ENCODE results near the gene SMC1B. TPM values are rescaled to one million over a fixed set of nuclear protein-coding genes. Genes with fewer than 3 reads are reported as not detected.

SMC1B gene
- total RNA-seq, 1 donor from 2014 or later: 0.83 TPM

DNA sequence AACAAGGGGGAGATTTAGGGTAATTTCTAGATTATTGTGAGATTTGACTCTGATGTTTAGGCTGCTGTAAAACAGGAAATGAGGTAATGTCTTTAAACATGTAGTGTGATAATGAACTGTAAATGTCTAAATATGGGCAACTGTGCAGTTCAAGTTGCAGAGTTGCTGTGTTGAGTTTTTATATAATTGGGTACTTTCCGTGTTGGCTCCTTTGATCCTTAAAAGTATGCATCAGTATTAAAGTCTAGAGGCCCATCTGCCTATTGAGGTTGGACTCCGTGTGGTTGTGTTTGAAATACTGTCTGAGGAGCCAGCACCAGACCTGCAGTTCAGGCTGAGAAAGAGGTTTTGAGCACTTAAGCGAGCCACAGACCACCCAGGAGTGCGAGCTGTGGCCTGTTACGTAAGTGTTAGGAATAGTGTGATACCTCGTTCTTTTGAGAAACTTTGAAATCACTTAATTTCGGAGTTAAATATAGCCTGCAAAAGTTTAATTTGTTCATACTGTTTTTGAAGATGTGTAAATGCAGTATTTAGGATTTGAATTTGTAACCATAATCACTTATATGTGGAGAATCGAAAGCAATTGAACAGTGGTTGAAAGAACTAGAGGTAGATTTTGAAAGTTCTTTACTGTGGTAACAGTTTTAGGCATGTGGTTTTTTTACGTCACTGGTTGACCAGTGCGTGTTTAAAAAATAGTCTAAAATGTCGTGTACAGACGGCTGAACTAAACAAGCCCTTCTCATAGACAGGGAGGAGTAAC is 94.7 kb downstream of the SMC1B start:
- peaks cover 19% of the 10 kb centered on the region for H3K36me3 Mint-ChIP-seq (ENCODE audit: low read depth)
- H3K27me3 Mint-ChIP-seq (ENCODE audit: insufficient read depth): no peaks in the 10 kb centered on the region
- peak overlapping the region; percentile 79 for H3K4me3 Mint-ChIP-seq
- peak overlapping the region; percentile 97 for H3K27ac Mint-ChIP-seq
- intact Hi-C loops (cut with micrococcal nuclease): loop anchor here (1.0 to 5.0 kb wide), 7 partner anchors 9 to 1356 kb away; partner anchors contain the start of genes FAM118A, RIBC2 and SMC1B
- peaks cover 74% of the 10 kb centered on the region for H3K4me1 Mint-ChIP-seq (ENCODE audit: low read depth)
- H3K9me3 Mint-ChIP-seq: no peaks in the 10 kb centered on the region
- DNase-seq (ENCODE audit: low spot score): peak; percentile 48

DNA sequence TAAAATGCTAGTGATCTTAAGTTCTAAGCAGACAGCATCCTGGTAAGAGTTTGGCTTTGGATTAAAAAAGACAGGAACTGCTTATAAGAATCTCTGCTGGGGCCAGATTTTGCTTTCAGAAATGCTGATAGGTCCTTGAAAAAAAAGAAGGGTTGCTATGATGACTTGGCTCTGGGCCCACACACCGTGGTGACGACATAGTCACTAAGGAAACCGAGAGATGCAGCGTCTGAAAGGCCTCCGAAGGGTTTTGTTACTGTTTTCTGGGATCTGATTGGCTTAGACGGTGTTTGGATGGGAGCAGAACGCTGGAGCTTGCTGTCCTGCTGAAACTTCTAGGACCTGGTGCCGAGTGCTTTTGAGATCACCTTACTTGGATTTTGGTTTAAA is 95.2 kb downstream of the SMC1B start:
- Mint-ChIP-seq H3K4me3 (peak overlapping the region; percentile 79), H3K4me1 (ENCODE audit: low read depth) (peaks cover 69% of the 10 kb centered on the region), H3K27me3 (ENCODE audit: insufficient read depth) (no peaks in the 10 kb centered on the region), H3K36me3 (ENCODE audit: low read depth) (peaks cover 13% of the 10 kb centered on the region), H3K9me3 (no peaks in the 10 kb centered on the region), H3K27ac (peak overlapping the region; percentile 97)
- DNase-seq (ENCODE audit: low spot score): peak; percentile 83
- intact Hi-C loops (cut with micrococcal nuclease): loop anchor here (1.0 to 5.0 kb wide), 7 partner anchors 9 to 1357 kb away; partner anchors contain the start of genes FAM118A, RIBC2 and SMC1B

DNA sequence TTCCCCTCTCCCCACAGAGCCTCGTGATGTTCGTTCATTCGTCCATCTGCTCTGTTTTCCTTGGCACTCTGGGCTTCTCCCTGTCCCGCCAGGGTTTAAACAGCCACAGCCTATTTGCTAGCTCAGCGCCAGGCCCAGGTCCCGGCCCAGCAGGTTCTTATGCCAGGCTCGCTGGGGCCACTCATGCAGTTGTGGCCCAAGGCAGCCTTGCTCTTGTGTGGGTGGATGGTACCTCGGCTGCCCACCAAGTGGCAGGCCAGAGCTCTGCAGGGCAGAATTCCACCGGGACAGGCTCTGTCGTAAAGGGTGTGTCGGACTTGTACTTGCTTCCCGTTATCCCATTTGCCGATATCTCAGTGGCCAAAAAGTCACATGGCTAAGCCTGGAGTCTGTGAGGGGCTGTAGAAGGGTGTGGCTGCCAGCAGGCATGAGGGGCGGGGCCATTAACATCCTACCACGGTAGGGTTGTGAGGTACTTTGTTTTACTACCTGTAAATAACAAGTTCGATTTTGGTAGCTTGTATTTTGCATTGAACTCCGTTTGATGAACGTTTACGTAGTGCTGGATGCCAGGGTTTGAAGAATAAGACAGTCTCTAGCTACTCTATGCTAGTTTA is 95.7 kb downstream of the SMC1B start:
- no peak for DNase-seq (ENCODE audit: low spot score)
- H3K4me1 Mint-ChIP-seq (ENCODE audit: low read depth): peaks cover 72% of the 10 kb centered on the region
- peak overlapping the region; percentile 79 for H3K4me3 Mint-ChIP-seq
- H3K36me3 Mint-ChIP-seq (ENCODE audit: low read depth): peaks cover 15% of the 10 kb centered on the region
- intact Hi-C loops (cut with micrococcal nuclease): loop anchor here (1.0 to 5.0 kb wide), 7 partner anchors 8 to 1357 kb away; partner anchors contain the start of genes FAM118A, RIBC2 and SMC1B
- no peaks in the 10 kb centered on the region for H3K9me3 Mint-ChIP-seq
- peak overlapping the region; percentile 97 for H3K27ac Mint-ChIP-seq
- no peaks in the 10 kb centered on the region for H3K27me3 Mint-ChIP-seq (ENCODE audit: insufficient read depth)

DNA sequence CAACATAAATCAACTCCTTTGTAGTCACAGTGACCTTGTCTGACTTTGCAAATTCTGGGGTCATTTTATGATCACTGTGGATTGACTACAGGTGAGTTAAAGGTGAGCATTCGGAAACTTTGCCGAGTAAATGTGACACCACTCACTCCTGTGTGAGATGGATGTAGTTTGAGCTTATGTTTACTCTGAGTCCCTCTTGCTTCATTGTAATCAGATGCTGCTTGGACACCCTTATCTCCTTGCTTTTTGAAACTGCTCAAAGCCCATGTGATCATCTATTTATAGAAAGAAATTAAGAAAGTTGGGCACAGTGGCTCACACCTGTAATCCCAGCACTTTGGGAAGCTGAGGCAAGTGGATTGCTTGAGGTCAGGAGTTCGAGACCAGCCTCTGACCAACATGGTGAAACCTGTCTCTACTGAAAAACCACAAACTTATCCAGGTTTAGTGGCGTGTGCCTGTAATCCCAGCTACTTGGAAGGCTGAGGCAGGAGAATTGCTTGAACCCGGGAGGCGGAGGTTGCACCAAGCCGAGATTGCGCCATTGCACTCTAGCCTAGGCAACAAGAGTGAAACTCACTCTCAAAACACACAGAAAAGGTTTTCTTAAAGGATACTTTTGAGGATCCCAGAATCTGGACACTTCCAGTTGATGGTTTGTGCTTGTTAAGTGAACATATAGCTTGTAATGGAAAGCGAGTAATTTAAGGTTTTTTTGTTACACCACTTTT is 96.4 kb downstream of the SMC1B start:
- no peak for DNase-seq (ENCODE audit: low spot score)
- no peaks in the 10 kb centered on the region for H3K9me3 Mint-ChIP-seq
- H3K4me3 Mint-ChIP-seq: no peak overlapping the region
- peaks cover 72% of the 10 kb centered on the region for H3K4me1 Mint-ChIP-seq (ENCODE audit: low read depth)
- H3K27ac Mint-ChIP-seq: peak overlapping the region; percentile 97
- H3K36me3 Mint-ChIP-seq (ENCODE audit: low read depth): peaks cover 10% of the 10 kb centered on the region
- intact Hi-C loops (cut with micrococcal nuclease): loop anchor here (5.0 kb wide), 1 partner anchor 720 kb away; no protein-coding TSS in a partner anchor
- H3K27me3 Mint-ChIP-seq (ENCODE audit: insufficient read depth): no peaks in the 10 kb centered on the region

DNA sequence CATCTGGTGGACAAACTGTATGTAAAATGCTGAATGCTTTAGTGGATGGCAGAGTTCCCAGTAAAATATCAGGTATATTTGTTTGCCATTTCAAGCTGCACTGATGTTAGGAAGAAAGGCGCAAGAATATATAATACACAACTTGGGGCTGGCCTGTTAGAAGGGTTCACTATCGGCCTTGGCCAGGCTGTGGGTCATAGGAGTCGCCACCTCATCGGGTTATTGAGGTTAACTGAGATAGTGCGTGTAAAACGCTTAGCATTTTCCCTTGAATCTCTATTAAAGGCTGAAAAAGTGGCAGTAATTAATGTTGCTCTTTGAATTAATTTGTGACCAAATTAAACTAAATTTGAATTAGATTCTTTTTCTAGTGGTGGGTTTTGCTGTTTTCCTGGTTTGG is 98.6 kb downstream of the SMC1B start:
- Mint-ChIP-seq H3K36me3 (ENCODE audit: low read depth) (peaks cover 17% of the 10 kb centered on the region), H3K27me3 (ENCODE audit: insufficient read depth) (no peaks in the 10 kb centered on the region), H3K4me1 (ENCODE audit: low read depth) (peaks cover 71% of the 10 kb centered on the region), H3K9me3 (no peaks in the 10 kb centered on the region), H3K27ac (no peak overlapping the region), H3K4me3 (no peak overlapping the region)
- no peak for DNase-seq (ENCODE audit: low spot score)
- intact Hi-C loops (cut with micrococcal nuclease): loop anchor here (5.0 kb wide), 1 partner anchor 723 kb away; no protein-coding TSS in a partner anchor

DNA sequence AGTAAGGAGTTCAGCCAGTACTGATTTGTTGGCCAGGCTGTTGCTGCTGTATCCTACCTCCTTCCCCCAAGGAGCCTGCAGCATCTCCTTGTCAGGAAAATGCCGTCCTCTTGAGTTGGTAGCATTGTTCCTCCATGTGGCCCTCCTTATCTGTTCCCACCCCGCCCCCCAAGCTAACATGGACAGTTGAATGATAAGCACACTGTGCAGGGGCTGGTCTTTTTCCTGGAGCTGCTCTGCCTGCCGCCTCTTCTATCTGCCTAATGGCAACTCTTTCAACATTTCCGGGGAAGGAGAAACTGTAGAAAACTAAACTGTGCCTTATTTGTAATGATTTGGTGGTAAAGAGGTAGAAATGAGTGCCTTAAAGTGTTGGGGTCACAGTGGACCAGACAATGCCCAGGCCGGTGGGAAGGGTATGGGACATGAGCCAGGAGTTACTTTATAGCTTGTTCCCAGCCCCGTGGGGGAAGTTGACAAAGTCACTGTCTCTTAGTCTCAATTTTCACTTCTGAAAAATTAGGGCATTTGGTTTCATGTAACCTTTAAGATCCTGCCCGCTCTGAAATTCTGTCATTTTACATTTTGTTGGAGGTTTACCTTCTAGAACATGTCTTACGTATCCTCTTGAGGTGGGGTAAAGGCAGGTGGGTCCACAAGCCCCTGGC is 99.2 kb downstream of the SMC1B start:
- Mint-ChIP-seq H3K4me3 (no peak overlapping the region), H3K27me3 (ENCODE audit: insufficient read depth) (no peaks in the 10 kb centered on the region), H3K36me3 (ENCODE audit: low read depth) (peaks cover 17% of the 10 kb centered on the region), H3K27ac (no peak overlapping the region), H3K4me1 (ENCODE audit: low read depth) (peaks cover 68% of the 10 kb centered on the region), H3K9me3 (no peaks in the 10 kb centered on the region)
- intact Hi-C loops (cut with micrococcal nuclease): no loop called here
- DNase-seq (ENCODE audit: low spot score): no peak

DNA sequence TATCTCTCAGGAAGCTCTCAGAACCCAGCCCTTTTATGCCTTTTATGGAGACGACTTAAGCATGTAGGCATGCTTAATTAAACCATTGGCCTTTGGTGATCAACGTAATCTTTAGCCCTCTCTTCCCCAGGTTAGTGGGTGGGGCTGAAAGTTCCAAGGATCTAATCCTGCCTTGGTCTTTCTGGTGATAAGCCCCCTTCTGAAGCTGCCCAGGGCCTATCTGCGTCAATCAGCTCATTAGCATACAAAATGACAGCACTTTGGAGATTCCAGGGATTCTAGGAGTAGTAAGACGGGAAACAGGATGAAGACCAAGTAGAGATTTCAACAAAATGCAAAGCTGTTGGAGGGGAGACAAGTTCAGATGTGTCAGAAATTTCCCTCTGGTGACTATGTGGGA is 100.5 kb downstream of the SMC1B start:
- intact Hi-C loops (cut with micrococcal nuclease): no loop called here
- Mint-ChIP-seq H3K27ac (no peak overlapping the region), H3K36me3 (ENCODE audit: low read depth) (peaks cover 17% of the 10 kb centered on the region), H3K9me3 (no peaks in the 10 kb centered on the region), H3K4me1 (ENCODE audit: low read depth) (peaks cover 64% of the 10 kb centered on the region), H3K4me3 (no peak overlapping the region), H3K27me3 (ENCODE audit: insufficient read depth) (no peaks in the 10 kb centered on the region)
- DNase-seq (ENCODE audit: low spot score): no peak

DNA sequence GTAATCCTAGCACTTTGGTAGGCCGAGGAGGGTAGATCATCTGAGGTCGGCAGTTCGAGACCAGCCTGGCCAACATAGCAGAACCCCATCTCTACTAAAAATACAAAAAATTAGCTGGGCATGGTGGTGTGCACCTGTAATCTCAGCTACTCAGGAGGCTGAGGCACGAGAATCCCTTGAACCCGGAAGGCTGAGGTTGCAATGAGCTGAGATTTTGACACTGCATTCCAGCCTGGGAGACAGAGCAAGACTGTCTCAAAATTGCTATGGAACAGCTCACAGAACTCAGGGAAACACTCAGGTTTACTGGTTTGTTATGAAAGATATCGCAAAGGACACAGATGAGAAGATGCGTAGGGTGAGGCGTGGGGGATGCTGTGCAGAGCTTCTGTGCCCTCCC is 101.0 kb downstream of the SMC1B start:
- DNase-seq (ENCODE audit: low spot score): no peak
- Mint-ChIP-seq H3K4me1 (ENCODE audit: low read depth) (peaks cover 59% of the 10 kb centered on the region), H3K27me3 (ENCODE audit: insufficient read depth) (no peaks in the 10 kb centered on the region), H3K36me3 (ENCODE audit: low read depth) (peaks cover 17% of the 10 kb centered on the region), H3K27ac (no peak overlapping the region), H3K9me3 (no peaks in the 10 kb centered on the region), H3K4me3 (no peak overlapping the region)
- intact Hi-C loops (cut with micrococcal nuclease): no loop called here

DNA sequence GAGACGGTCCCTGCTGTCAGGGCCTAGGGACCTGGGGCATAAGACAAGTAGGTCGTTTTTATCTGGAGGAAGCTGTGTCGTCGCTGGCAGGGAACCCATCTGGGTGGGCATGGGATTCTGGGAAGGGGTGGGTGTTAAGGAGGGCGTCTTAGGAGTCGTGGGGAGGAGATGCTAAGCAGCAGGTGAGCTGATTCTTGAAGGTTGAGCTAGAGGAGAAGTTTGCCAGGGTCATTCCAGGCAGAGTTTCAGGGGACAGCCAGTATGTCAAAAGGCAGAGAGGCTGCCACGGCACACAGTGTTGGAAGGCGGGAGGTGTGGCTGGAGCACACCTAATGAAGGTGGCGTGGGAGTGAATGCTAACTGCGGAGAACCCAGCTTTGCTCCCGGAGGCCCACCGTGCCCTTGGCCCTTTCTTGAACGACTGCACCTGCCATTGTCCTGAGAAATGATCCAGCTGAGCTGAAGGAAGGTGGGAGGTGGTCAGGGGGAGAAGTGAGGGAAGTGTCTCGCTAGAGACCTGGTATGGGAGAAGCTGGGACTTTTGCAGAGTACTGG is 102.3 kb downstream of the SMC1B start:
- Mint-ChIP-seq H3K4me1 (ENCODE audit: low read depth) (peaks cover 51% of the 10 kb centered on the region), H3K27me3 (ENCODE audit: insufficient read depth) (no peaks in the 10 kb centered on the region), H3K36me3 (ENCODE audit: low read depth) (peaks cover 17% of the 10 kb centered on the region), H3K4me3 (peak overlapping the region; percentile 92), H3K9me3 (no peaks in the 10 kb centered on the region), H3K27ac (peak overlapping the region; percentile 86)
- intact Hi-C loops (cut with micrococcal nuclease): loop anchor here (2.0 kb wide), 1 partner anchor 70 kb away; the partner anchor contains the start of gene KIAA0930
- DNase-seq (ENCODE audit: low spot score): no peak

DNA sequence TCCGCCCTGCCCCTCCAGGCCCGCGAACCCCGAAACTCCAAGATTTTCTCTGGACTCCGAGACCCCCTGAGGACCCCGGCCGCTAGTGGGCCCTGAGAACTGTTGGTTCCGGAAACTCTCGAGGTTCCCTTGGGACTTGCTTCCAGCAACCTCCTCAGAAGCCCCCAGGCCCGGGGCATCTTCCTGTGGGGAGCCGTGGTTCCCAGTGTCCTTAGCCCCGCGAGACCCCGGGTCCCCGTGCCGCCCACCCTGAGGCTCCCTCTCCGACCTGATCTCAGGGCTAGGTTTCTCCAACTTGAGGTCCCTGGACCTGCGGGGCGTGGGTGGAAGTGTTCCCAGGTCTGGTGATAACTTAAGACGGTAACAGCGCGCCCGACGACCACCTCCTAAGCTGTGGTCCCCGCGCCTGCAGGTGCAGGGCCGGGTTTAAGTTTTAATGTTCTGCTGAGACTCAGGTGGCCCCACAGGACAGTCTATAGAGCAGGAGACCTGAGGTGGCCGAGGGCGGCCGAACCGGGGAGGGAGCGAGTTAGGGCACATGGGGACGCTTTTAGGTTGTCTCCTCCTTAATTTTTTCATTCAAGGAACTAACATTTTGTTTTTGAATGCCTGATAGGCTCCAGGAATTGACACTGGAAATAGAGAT is 102.9 kb downstream of the SMC1B start:
- peaks cover 17% of the 10 kb centered on the region for H3K36me3 Mint-ChIP-seq (ENCODE audit: low read depth)
- H3K27me3 Mint-ChIP-seq (ENCODE audit: insufficient read depth): no peaks in the 10 kb centered on the region
- H3K9me3 Mint-ChIP-seq: no peaks in the 10 kb centered on the region
- peak overlapping the region; percentile 92 for H3K4me3 Mint-ChIP-seq
- H3K4me1 Mint-ChIP-seq (ENCODE audit: low read depth): peaks cover 49% of the 10 kb centered on the region
- peak overlapping the region; percentile 86 for H3K27ac Mint-ChIP-seq
- no peak for DNase-seq (ENCODE audit: low spot score)
- intact Hi-C loops (cut with micrococcal nuclease): loop anchor here (2.0 kb wide), 1 partner anchor 70 kb away; the partner anchor contains the start of gene KIAA0930

DNA sequence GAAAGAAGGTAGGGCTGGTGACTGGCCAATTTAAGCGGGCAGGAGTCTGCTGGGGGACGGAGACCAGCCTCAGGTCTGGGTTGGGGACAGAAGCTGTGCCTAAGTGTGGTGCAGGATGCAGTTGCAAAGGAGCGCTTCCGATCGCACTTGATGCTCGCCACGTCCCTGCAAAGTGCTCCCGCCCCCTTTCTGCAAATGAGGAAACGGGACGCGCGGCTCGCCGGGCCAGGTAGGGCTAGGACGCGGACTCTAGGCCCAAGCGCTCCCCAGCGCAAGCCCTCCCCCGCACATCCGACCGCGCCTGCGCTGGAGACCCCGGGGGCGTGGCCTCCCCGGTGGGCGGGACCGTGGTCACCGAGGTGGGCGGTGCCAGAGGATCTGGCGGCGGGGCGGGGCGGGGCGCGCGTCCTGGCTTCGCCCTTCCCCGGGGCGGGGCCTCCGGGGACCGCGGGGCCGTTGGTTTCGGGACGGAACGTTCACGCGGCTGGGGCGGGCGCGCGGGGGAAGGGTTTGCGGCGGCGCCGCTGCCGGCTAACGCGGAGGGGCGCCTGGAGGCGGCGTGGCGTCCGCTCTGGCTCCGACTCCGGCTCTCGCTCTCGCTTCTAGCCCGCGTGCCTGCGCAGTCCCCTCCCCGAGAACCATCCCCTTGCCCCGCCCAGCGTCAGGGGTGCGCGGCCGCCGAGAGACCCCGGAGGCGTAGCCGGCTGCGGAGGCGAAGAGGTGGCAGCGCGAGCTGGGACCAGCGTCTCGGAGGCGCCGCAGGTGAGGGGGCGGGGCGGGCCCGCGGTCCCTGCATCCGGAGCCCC is 103.8 kb downstream of the SMC1B start, which contains the start of gene FAM118A:
TSS of gene FAM118A (plus strand) at position 513 of the 806 bp plus-strand sequence. CDS start 12,446 bp downstream, outside the sequence.
- no peaks in the 10 kb centered on the region for H3K27me3 Mint-ChIP-seq (ENCODE audit: insufficient read depth)
- H3K36me3 Mint-ChIP-seq (ENCODE audit: low read depth): peaks cover 17% of the 10 kb centered on the region
- peak within 1 kb of the TSS; percentile 93 for H3K27ac Mint-ChIP-seq
- no peaks in the 10 kb centered on the region for H3K9me3 Mint-ChIP-seq
- intact Hi-C loops (cut with micrococcal nuclease): loop anchor here (1.0 to 2.0 kb wide), 3 partner anchors 9 to 69 kb away; partner anchors contain the start of gene KIAA0930
- H3K4me1 Mint-ChIP-seq (ENCODE audit: low read depth): peaks cover 43% of the 10 kb centered on the region
- peak within 1 kb of the TSS; percentile 92 for H3K4me3 Mint-ChIP-seq
- DNase-seq (ENCODE audit: low spot score): peak; percentile 97
